HCT116 (cell line): ENCODE measurements around the gene CDH23.

Experiments used
- POLR2A ChIP-seq: IDR thresholded peaks from 2 replicates; pipeline ENCODE4 v1.7.0; 2011; ENCODE audit warnings: borderline replicate concordance; ENCODE audit not compliant: insufficient read depth, insufficient read length; ENCODE audit errors: extremely low read depth
- ZNF274 ChIP-seq: fragments of 200-500 bp; sonication (Bioruptor generic); IDR thresholded peaks from 2 replicates; pipeline ENCODE4 v1.6.1; 2014; ENCODE audit warnings: mild to moderate bottlenecking, low read depth, low read length, inconsistent platforms
- TF ChIP-seq, protein P1 (sequence below), 3 experiments: fragments of 200-600 bp in 1 of 3; sonication (generic) in 1 of 3; IDR thresholded peaks in 2 of 3; conservative IDR thresholded peaks in 1 of 3; 2 replicates each; pipeline ENCODE4 v1.5.1; 2012 to 2017; ENCODE audit warnings: low read depth in 2 of 3, low read length in 2 of 3, antibody characterized with exemption in 1 of 3, borderline replicate concordance in 1 of 3, control low read depth in 1 of 3, mild to moderate bottlenecking in 1 of 3, mixed read lengths in 1 of 3, mixed run types in 1 of 3, moderate library complexity in 1 of 3; ENCODE audit not compliant: insufficient read depth in 1 of 3

DNA sequence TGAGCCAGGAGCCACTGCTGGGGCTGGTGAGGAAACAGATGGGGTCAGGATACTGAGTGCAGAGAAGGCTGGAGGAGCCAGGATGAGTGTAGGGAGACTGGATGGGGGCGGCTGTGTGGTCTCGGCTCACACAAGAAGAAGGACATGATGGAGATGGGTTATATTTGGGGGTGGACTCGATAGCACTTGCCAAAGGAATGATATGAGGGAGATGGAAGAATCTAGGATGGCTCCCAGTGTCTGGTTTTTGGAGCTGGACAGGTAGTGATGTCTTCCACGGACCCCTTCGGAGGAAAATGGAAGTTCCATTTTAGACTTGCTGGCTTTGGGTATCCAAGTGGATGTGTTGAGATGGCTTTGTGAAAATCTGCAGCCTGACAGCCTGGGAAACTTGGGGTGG, 83.9 kb downstream of the CDH23 start:
- TF ChIP-seq POLR2A (no peak), ZNF274 (no peak)
- TF ChIP-seq, protein P1, sequence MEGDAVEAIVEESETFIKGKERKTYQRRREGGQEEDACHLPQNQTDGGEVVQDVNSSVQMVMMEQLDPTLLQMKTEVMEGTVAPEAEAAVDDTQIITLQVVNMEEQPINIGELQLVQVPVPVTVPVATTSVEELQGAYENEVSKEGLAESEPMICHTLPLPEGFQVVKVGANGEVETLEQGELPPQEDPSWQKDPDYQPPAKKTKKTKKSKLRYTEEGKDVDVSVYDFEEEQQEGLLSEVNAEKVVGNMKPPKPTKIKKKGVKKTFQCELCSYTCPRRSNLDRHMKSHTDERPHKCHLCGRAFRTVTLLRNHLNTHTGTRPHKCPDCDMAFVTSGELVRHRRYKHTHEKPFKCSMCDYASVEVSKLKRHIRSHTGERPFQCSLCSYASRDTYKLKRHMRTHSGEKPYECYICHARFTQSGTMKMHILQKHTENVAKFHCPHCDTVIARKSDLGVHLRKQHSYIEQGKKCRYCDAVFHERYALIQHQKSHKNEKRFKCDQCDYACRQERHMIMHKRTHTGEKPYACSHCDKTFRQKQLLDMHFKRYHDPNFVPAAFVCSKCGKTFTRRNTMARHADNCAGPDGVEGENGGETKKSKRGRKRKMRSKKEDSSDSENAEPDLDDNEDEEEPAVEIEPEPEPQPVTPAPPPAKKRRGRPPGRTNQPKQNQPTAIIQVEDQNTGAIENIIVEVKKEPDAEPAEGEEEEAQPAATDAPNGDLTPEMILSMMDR (IDR thresholded peaks at IDR 0.05 in 2 of 3, conservative IDR thresholded peaks at IDR 0.05 in 1 of 3; ENCODE audit: borderline replicate concordance in 1 of 3, insufficient read depth in 1 of 3, low read depth in 2 of 3, low read length in 2 of 3), result no peak
